Activated naive CD4-positive, alpha-beta T cell treated with anti-CD3 and anti-CD28 coated beads, Interleukin-2, amount 50 U/mL, for 16 hours (primary cell): ENCODE results near the gene SUPT16H.
"Not testable (repeated sequence)": the region's sequence is repeated elsewhere in the genome, so short reads cannot be mapped to it uniquely, and the experiment has no call there.

Source experiments
- DNase-seq: peaks from one replicate; pipeline ENCODE4 v3.0.0-alpha.2; 2020

The SUPT16H gene

GRCh38 chr14:21383848-21384493 lies at the start of gene SUPT16H:
TSS of gene SUPT16H (minus strand) at chr14:21384019. CDS start at chr14:21383927, 92 bp downstream.
- DNase-seq: peak; percentile 95

DNA sequence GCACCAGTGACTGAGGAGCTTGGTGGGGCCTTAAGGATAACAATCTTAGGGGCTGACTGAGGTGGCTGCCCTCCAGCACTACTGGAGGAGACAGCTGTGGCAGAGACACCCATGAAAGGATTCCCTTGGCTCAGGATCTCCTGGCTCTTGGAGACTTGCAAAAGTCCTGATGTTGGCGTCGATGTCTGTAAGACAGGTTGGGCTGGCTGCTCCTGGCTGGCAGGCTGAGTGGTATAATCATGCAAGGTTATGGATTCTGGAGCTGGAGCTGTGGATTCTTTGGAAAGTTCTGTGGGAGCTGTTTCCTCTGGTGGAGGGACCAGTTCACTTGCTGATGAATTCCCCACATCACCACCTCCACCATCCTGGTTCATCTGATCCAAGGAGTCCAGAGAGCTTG lies 47.3 kb upstream of the SUPT16H start:
- no peak for DNase-seq

DNA sequence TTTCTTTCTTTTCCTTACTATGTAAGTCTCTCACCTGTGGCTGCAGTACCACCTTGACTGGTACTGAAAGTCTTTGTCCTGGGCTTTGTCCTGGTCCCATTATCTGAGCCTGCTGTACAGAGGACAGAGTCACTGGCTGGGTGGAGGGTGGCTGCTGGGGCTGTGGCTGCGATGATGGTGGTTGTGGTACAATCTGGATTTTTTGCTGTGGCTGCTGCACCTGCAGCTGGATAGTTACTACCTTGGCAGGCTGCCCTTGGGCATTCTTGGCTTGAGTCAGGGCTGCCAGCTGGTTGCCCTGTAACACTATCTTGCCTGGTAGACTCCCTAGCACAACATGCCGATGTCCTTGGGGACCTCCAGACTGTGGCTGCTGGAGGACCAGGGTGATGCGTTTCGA lies 45.1 kb upstream of the SUPT16H start:
- no peak for DNase-seq

GRCh38 chr14:21426692-21427091 lies 42.9 kb upstream of the SUPT16H start:
- no peak for DNase-seq

DNA sequence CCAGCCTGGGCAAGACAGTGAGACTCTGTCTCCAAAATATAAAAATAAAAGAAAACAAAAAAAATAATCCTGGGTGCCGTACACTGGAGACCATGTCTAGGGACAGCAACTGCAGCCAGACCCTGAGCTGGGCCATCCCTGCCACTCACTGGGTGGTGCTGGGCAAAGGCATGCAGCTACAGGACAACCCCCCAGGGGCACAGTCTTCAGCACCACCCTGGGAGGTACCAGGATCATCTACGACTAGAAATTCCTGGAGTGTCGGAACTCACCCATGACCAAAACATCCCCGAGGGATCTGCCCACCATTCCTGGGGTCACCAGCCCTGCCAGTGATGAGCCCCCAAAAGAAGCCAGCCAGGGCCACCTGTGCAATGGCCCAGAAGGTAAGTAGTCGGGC lies 35.7 kb upstream of the SUPT16H start:
- DNase-seq: no peak

DNA sequence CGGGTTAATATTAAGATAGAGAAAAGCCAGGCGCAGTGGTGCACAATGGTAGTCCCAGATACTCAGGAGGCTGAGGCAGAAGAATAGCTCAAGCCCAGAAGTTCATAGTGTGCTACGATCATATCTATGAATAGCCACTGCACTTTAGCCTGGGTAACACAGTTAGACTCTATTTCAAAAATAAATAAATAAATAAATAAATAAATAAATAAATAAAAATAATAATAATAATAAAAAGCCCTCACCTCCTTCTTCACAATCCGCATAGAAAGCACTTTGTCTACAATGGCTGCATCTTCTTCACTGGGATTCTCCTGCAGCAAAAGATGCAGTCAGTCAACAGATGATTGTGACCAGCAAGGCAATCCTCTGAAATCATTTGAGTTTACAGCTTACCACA lies 31.5 kb upstream of the SUPT16H start:
- no peak for DNase-seq

- DNase-seq: no peak
Observed at GRCh38 chr14:21414137-21414631, 30.4 kb upstream of the SUPT16H start.

DNA sequence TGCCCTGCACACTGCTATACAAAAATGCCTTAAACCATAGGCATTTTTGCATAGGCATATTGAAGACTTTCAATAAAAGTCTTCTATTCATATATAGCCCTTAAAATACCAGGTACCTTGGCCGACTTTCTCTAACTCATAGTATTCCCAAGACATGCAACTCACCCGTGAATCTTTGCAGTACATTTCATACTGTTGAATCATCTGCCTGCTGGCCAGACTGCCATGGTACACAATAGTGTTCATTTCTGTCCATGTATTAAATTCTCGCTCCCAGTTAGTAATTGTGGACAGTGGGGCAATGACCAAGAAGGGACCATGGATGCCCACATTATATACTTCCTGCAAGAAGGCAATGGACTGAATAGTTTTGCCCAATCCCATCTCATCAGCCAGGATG lies 24.3 kb upstream of the SUPT16H start:
- DNase-seq: no peak

GRCh38 chr14:21406213-21406612 lies 22.4 kb upstream of the SUPT16H start:
- DNase-seq: no peak

- no peak for DNase-seq
Observed at GRCh38 chr14:21405097-21405496, 21.3 kb upstream of the SUPT16H start.

- no peak for DNase-seq
Observed at GRCh38 chr14:21399311-21399870, 15.6 kb upstream of the SUPT16H start.

GRCh38 chr14:21398901-21399300 lies 15.1 kb upstream of the SUPT16H start:
- no peak for DNase-seq

- DNase-seq: no peak
Observed at GRCh38 chr14:21395450-21395849, 11.6 kb upstream of the SUPT16H start.

GRCh38 chr14:21385188-21385904 lies 1.5 kb upstream of the SUPT16H start:
- DNase-seq: no peak

- no peak for DNase-seq
Observed at GRCh38 chr14:21384494-21384851, 654 bp upstream of the SUPT16H start.

GRCh38 chr14:21382886-21383847 lies 652 bp downstream of the SUPT16H start:
- DNase-seq: peak; percentile 57

- no peak for DNase-seq
Observed at GRCh38 chr14:21382095-21382494, 1.7 kb downstream of the SUPT16H start.

DNA sequence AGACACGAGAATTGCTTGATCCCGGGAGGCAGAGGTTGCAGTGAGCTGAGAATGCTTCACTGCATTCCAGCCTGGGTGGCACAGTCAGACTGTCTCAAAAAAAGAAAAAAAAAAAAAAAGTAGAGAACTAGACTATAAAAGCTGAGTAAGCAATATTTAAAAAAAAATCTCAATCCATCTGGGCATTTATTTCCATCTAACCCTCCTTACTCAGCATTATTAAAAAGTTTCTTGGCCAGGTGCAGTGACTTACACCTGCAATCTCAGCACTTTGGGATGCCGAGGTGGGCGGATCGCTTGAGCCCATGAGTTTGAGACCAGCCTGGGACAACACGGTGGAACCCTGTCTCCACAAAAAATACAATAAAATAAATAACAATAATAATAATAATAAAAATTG lies 4.5 kb downstream of the SUPT16H start:
- DNase-seq: no peak

- DNase-seq: no peak
Observed at GRCh38 chr14:21373980-21374379, 9.8 kb downstream of the SUPT16H start.

GRCh38 chr14:21372814-21373213 lies 11.0 kb downstream of the SUPT16H start:
- not testable (repeated sequence) for DNase-seq

DNA sequence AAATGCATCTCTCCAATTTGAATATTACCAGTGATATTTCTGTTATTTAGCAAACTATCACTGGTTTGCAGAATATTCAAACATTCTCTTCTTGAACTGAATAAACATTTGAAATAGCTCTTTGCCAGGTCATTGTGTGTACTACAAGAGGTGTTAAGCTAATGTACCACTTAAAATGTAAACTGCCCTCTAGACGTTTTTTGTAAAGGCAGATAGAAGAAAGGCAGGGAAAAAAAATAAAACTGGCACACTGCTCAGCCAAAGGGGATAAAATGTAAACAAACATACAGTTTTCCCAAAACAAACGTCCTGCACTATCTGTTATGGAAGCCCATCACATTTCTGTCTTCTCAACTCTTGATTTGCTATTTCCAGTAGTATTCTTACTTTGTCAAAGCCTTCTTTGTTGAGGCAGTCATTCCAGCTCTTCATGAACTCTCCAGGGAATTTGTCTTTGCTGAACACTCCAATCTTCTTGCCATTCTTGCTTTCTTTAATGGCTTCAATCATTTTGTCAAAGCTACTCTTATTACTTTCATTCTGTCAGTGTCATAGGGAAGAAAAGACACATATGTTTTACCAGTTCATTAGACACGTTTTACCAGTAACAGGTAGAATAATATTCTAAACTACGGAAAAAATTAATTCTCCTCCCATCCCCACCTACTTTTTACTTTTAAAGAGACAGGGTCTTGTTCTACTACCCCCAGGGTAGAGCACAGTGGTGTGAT lies 13.7 kb downstream of the SUPT16H start:
- no peak for DNase-seq

- no peak for DNase-seq
Observed at GRCh38 chr14:21367582-21368144, 16.2 kb downstream of the SUPT16H start.
